HEK293T (cell line): ENCODE measurements around the gene KLHL9.

ENCODE experiments used
- CTCF ChIA-PET: fragments of 350-600 bp; formaldehyde crosslinking; extraction: SDS; loops from one replicate; lab custom pipeline; 2021; ENCODE audit warnings: antibody characterized with exemption, inconsistent platforms; lab: Yijun Ruan, JAX
- POLR2A ChIA-PET: fragments of 350-600 bp; formaldehyde crosslinking; extraction: SDS; loops from one replicate; lab custom pipeline; 2020; ENCODE audit warnings: antibody characterized with exemption, inconsistent platforms; lab: Yijun Ruan, JAX
- DNase-seq: peaks from one replicate; pipeline ENCODE4 v3.0.0; 2012; ENCODE audit warnings: mixed read lengths; ENCODE audit errors: extremely low spot score
- ARNT ChIP-seq: fragments of 450-650 bp; IDR thresholded peaks from 2 replicates; pipeline ENCODE4 v1.6.1; 2017; ENCODE audit warnings: mild to moderate bottlenecking
- BHLHE40 ChIP-seq: fragments of 450-650 bp; IDR thresholded peaks from 2 replicates; pipeline ENCODE4 v1.6.1; 2016; ENCODE audit warnings: mild to moderate bottlenecking, moderate library complexity, borderline replicate concordance
- CTBP1 ChIP-seq: fragments of 450-650 bp; IDR thresholded peaks from 2 replicates; pipeline ENCODE4 v1.6.1; 2016; ENCODE audit warnings: borderline replicate concordance
- ELF4 ChIP-seq: fragments of 450-650 bp; IDR thresholded peaks from 2 replicates; pipeline ENCODE4 v1.6.1; 2017; ENCODE audit warnings: antibody characterized with exemption
- FOXA1 ChIP-seq: fragments of 450-650 bp; IDR thresholded peaks from 2 replicates; pipeline ENCODE4 v1.6.1; 2016; ENCODE audit warnings: mild to moderate bottlenecking
- FOXK2 ChIP-seq: fragments of 450-650 bp; IDR thresholded peaks from 2 replicates; pipeline ENCODE4 v1.6.1; 2016; ENCODE audit warnings: mild to moderate bottlenecking
- FOXM1 ChIP-seq: fragments of 450-650 bp; IDR thresholded peaks from 2 replicates; pipeline ENCODE4 v1.6.1; 2017; ENCODE audit warnings: mild to moderate bottlenecking, borderline replicate concordance
- HDGF ChIP-seq: fragments of 450-650 bp; IDR thresholded peaks from 2 replicates; pipeline ENCODE4 v1.6.1; 2017; ENCODE audit warnings: antibody characterized with exemption, borderline replicate concordance
- L3MBTL2 ChIP-seq: fragments of 450-650 bp; conservative IDR thresholded peaks from 2 replicates; pipeline ENCODE4 v1.6.1; 2016; ENCODE audit warnings: mild to moderate bottlenecking
- LEF1 ChIP-seq: fragments of 450-650 bp; IDR thresholded peaks from 2 replicates; pipeline ENCODE4 v1.6.1; 2017; ENCODE audit warnings: mild to moderate bottlenecking, borderline replicate concordance
- NFRKB ChIP-seq: fragments of 450-650 bp; IDR thresholded peaks from 2 replicates; pipeline ENCODE4 v1.6.1; 2016; ENCODE audit warnings: mild to moderate bottlenecking, moderate library complexity
- PKNOX1 ChIP-seq: fragments of 450-650 bp; IDR thresholded peaks from 2 replicates; pipeline ENCODE4 v1.6.1; 2016
- SP1 ChIP-seq: fragments of 450-650 bp; IDR thresholded peaks from 2 replicates; pipeline ENCODE4 v1.6.1; 2017
- SUZ12 ChIP-seq: fragments of 450-650 bp; IDR thresholded peaks from 2 replicates; pipeline ENCODE4 v1.6.1; 2016; ENCODE audit warnings: mild to moderate bottlenecking
- TARDBP ChIP-seq: fragments of 450-650 bp; IDR thresholded peaks from 2 replicates; pipeline ENCODE4 v1.6.1; 2016
- ZNF384 ChIP-seq: fragments of 450-650 bp; IDR thresholded peaks from 2 replicates; pipeline ENCODE4 v1.6.1; 2016

Gene KLHL9

DNA sequence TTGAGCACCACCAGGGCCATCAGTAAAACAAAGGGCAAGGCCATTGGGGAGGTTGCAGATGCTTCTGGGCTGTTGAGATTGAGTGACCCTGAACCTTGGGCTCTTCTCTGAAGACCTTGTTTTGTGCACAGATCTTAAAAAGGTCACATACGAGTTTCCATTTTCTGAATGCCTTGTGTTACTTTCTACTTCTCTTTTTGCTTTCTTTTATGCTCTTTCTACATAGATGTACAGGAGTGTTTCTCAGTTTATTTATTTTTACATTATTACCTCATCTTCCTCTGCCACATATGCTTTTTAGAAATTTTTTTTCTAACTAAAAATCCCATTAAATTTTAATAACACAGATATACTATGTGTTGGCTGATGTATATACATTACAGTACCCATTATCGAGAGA is 30.0 kb downstream of the KLHL9 start, which contains the start of gene IFNA5:
TSS of gene IFNA5 (minus strand) at position 101 of the 400 bp plus-strand sequence. CDS start at position 44, 57 bp downstream.
- CTCF ChIA-PET = no interaction called here
- no peak for DNase-seq
- TF ChIP-seq SUZ12 (no peak), ELF4 (no peak), FOXM1 (no peak), LEF1 (no peak), TARDBP (no peak), CTBP1 (no peak), L3MBTL2 (no peak), BHLHE40 (no peak), HDGF (no peak), FOXA1 (no peak), ARNT (no peak), ZNF384 (no peak), PKNOX1 (no peak), SP1 (no peak), FOXK2 (no peak), NFRKB (no peak)
- POLR2A ChIA-PET = no interaction called here

DNA sequence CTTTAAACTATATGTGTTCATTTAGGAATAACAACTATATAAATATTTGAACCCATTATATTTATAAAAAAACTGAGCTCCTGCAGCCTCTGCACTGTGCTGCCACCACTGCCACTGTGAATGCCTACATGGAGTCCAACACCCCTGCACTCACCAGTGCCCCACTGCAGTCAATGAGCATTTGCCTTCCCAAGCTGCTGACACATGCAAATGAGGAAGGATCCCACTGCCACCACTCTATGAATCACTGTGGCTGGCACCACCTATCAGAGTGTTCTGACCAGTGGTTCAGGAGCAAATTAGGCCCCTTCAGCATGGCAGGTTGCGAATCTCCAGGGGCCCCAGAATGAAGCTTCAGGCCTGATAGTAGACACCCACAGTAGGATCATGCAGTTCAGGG is 39.2 kb downstream of the KLHL9 start:
- DNase-seq = no peak
- POLR2A ChIA-PET = no interaction called here
- CTCF ChIA-PET = no interaction called here
- no peak for TF ChIP-seq NFRKB
- no peak for TF ChIP-seq HDGF
- no peak for TF ChIP-seq ELF4
- no peak for TF ChIP-seq FOXK2
- TF ChIP-seq LEF1 = no peak
- TF ChIP-seq BHLHE40 = no peak
- no peak for TF ChIP-seq FOXM1
- TF ChIP-seq ARNT = no peak
- no peak for TF ChIP-seq TARDBP
- no peak for TF ChIP-seq FOXA1
- no peak for TF ChIP-seq L3MBTL2
- TF ChIP-seq PKNOX1 = no peak
- TF ChIP-seq ZNF384 = no peak
- no peak for TF ChIP-seq CTBP1
- TF ChIP-seq SP1 = no peak
- no peak for TF ChIP-seq SUZ12

DNA sequence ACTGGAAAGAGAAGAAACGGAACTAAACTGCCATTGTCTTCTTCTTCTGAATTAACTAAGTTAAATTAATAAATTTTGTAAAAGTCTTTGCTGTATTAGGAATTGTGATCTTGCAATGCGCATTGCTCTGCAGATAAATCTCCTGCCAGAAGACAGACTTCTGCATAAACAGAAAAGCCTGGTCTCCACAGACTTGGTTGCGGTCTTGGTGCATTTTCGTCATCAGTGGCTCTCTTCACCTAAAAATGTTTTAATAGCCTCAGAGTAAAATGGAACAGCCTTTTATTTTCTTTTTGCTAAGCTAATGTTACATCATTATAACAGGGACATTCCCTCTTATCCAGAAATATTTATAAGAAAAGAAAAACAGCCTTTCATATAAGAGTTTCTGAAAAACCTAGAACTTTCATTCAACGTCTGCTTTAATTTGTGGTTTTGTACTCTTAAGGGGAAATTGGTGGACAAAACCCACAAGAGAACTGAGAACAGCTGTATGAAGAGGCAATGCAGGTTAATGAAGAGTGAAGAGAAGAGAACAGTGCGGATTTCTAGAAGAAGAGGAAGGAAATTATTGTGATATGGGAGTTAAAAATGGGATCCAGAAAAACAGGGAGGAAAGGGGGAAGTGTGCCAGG is 40.2 kb downstream of the KLHL9 start:
- TF ChIP-seq PKNOX1 = no peak
- no peak for TF ChIP-seq LEF1
- no peak for TF ChIP-seq FOXK2
- TF ChIP-seq ARNT = no peak
- no peak for TF ChIP-seq NFRKB
- no peak for TF ChIP-seq FOXM1
- TF ChIP-seq L3MBTL2 = no peak
- no peak for TF ChIP-seq CTBP1
- ChIA-PET POLR2A (no interaction called here), CTCF (no interaction called here)
- DNase-seq = no peak

DNA sequence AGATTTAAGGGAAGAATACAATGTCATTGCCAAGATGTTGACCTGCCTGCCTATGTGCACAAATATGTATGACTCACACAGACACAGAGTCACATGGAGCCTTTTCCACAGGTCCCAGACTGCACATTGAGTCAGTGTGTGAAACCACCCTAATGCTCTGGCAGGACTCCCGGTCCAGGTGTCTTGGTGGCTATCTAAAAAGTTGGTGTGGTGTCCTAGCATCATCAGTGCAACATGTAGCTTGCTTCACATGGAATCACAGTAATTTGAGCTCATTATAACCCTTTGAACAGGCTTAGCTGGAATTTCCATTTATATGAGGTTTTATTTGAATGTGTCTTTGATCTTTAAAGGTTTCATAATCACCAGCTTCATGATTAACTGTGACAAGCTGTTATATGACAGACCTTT is 40.8 kb downstream of the KLHL9 start:
- CTCF ChIA-PET = no interaction called here
- TF ChIP-seq BHLHE40 (no peak), LEF1 (no peak), ELF4 (no peak), HDGF (no peak), SUZ12 (no peak), FOXM1 (no peak), FOXA1 (no peak), TARDBP (no peak), SP1 (no peak), NFRKB (no peak), ZNF384 (no peak), L3MBTL2 (no peak), FOXK2 (no peak), PKNOX1 (no peak), CTBP1 (no peak), ARNT (no peak)

DNA sequence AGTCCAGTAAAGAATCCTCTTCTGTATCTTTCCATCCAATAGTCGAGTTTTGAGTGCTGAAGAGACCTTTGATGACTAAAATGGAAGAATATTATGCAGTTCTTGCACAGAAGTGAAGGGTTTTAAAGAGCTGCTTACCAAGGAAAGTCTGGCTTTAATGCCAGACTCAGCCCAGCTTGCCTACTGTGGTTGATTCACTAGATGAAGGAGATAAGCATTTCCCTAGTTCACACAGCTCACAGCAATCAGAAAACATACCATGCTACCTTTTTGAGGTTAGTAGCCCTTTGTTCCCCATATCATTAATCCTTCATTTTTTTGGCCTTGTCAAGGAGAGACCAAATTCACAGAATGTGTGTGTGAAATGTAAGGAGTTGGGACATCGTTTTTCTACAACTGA is 45.4 kb downstream of the KLHL9 start:
- TF ChIP-seq HDGF (no peak), ARNT (no peak), ELF4 (no peak), CTBP1 (no peak), PKNOX1 (no peak), FOXA1 (no peak), BHLHE40 (no peak), SP1 (no peak), ZNF384 (no peak), L3MBTL2 (no peak), FOXM1 (no peak), FOXK2 (no peak), LEF1 (no peak)
- POLR2A ChIA-PET = no interaction called here
- DNase-seq = no peak
- CTCF ChIA-PET = interaction anchor here (0.6 kb wide), 1 partner anchor 153 kb away, joined by 3 read pairs; no protein-coding TSS in a partner anchor

More for the DNA sequence above, 40.8 kb downstream of the KLHL9 start:
- peak; percentile 15 for DNase-seq
- POLR2A ChIA-PET = no interaction called here
